Measurements from ENCODE around the gene SLC6A20. TPM values are rescaled to one million over a fixed set of nuclear protein-coding genes. Genes with fewer than 3 reads are reported as not detected.

Gene SLC6A20
- total RNA-seq, 4 donors from 2014 or later, result 0.19 to 0.33 (median 0.29) TPM; not detected in 1

DNA sequence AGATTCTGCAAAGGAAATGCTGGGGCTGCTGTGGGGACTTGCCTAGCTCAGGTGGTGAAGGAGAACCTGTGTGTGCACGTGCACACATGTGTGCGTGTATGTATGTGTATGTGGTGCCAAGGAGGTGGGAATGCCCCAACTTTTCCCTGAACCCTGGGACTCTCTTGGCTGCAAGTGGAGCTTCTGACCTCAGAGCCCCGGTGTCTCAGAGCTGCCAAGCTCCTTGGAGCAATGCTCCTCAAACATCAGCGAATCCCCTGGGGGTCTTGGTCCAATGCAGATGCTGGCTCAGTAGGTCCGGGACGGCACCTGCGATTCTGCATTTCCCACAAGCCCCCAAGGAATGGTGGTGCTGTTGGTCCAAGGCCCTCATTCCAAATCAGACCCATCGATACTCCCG is 5.8 kb upstream of the SLC6A20 start:
- H3K4me1 ChIP-seq, result peaks cover 0 to 2% (median 0%) of the 10 kb centered on the region in 4 donors
- no peaks in the 10 kb centered on the region for H3K36me3 ChIP-seq
- intact Hi-C loops (cut with DNase I), result no loop called here
- DNase-seq (ENCODE audit: extremely low spot score), result no peak
- H3K27ac ChIP-seq (replicated peaks in 1 of 4), result no peak overlapping the region
- TF ChIP-seq EP300 (IDR thresholded peaks at IDR 0.05) (no peak), POLR2AphosphoS5 (IDR thresholded peaks at IDR 0.05) (no peak), POLR2A (IDR thresholded peaks at IDR 0.05; ENCODE audit: low read depth) (no peak)
- TF ChIP-seq, protein P1, sequence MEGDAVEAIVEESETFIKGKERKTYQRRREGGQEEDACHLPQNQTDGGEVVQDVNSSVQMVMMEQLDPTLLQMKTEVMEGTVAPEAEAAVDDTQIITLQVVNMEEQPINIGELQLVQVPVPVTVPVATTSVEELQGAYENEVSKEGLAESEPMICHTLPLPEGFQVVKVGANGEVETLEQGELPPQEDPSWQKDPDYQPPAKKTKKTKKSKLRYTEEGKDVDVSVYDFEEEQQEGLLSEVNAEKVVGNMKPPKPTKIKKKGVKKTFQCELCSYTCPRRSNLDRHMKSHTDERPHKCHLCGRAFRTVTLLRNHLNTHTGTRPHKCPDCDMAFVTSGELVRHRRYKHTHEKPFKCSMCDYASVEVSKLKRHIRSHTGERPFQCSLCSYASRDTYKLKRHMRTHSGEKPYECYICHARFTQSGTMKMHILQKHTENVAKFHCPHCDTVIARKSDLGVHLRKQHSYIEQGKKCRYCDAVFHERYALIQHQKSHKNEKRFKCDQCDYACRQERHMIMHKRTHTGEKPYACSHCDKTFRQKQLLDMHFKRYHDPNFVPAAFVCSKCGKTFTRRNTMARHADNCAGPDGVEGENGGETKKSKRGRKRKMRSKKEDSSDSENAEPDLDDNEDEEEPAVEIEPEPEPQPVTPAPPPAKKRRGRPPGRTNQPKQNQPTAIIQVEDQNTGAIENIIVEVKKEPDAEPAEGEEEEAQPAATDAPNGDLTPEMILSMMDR (IDR thresholded peaks at IDR 0.05), result no peak
- H3K9me3 ChIP-seq, result no peaks in the 10 kb centered on the region
- H3K4me3 ChIP-seq, result no peak overlapping the region
- peaks cover 0 to 31% (median 7%) of the 10 kb centered on the region in 4 donors for H3K27me3 ChIP-seq
- 95% methylated on average over 8 of the region's 9 CpGs for WGBS

DNA sequence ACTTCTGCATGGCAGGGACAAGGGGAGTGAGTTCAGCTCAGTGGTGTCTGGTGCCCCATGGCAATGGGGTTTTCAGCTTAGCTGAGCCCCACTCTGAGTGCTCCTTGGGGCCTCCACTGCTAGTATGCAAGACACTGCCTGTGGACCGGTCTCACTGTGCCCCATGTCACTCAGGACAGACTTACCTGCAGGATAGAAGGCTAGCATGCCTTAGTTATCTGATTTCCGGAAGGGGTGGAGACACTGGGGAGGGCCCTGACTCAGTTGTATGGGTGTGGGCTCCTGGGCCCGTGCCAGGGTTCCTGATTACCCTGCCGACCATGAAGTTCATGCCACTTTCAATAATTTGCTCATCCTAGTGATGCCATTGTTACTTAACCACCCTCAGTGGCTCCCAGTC is 4.3 kb upstream of the SLC6A20 start:
- H3K9me3 ChIP-seq, result no peaks in the 10 kb centered on the region
- H3K36me3 ChIP-seq, result no peaks in the 10 kb centered on the region
- intact Hi-C loops (cut with DNase I), result no loop called here
- no peak overlapping the region for H3K4me3 ChIP-seq
- no peak for DNase-seq (ENCODE audit: extremely low spot score)
- TF ChIP-seq, protein P1 (IDR thresholded peaks at IDR 0.05), result no peak
- TF ChIP-seq POLR2A (IDR thresholded peaks at IDR 0.05; ENCODE audit: low read depth), result no peak
- TF ChIP-seq POLR2AphosphoS5 (IDR thresholded peaks at IDR 0.05), result no peak
- TF ChIP-seq EP300 (IDR thresholded peaks at IDR 0.05), result no peak
- peaks cover 11 to 14% (median 12%) of the 10 kb centered on the region in 4 donors for H3K4me1 ChIP-seq
- no peak overlapping the region for H3K27ac ChIP-seq (replicated peaks in 1 of 4)
- peaks cover 8 to 46% (median 22%) of the 10 kb centered on the region in 4 donors for H3K27me3 ChIP-seq
- 67% methylated on average over 1 of the region's 4 CpGs for WGBS

DNA sequence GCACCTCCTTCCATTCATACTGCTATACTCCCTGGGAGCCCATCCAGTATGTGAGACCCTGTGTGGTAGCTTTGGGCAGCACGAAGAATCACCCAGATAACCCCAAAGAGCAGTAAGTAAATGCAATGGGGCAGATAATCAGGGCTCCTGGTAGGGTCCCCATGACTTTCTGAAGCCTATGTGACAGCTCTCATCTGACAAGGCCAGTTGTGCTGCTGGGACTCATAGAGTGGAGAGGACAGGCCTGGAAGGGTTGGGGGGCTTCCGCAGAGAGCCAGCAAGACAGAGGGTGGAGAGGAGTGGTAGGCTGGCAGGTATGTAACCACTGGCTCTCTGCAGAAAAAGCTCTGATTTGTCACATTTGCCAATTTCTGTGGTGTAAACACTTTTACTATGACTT is 3.2 kb upstream of the SLC6A20 start:
- Histone ChIP-seq H3K36me3 (no peaks in the 10 kb centered on the region), H3K9me3 (no peaks in the 10 kb centered on the region), H3K27me3 (peaks cover 8 to 54% (median 28%) of the 10 kb centered on the region in 4 donors), H3K27ac (replicated peaks in 1 of 4) (no peak overlapping the region), H3K4me1 (peaks cover 11 to 17% (median 13%) of the 10 kb centered on the region in 4 donors), H3K4me3 (no peak overlapping the region)
- no peak for DNase-seq (ENCODE audit: extremely low spot score)
- TF ChIP-seq EP300 (IDR thresholded peaks at IDR 0.05), result no peak
- TF ChIP-seq, protein P1 (IDR thresholded peaks at IDR 0.05), result no peak
- no peak for TF ChIP-seq POLR2AphosphoS5 (IDR thresholded peaks at IDR 0.05)
- no peak for TF ChIP-seq POLR2A (IDR thresholded peaks at IDR 0.05; ENCODE audit: low read depth)
- intact Hi-C loops (cut with DNase I), result no loop called here
- 100% methylated on average over 2 of the region's 2 CpGs for WGBS

DNA sequence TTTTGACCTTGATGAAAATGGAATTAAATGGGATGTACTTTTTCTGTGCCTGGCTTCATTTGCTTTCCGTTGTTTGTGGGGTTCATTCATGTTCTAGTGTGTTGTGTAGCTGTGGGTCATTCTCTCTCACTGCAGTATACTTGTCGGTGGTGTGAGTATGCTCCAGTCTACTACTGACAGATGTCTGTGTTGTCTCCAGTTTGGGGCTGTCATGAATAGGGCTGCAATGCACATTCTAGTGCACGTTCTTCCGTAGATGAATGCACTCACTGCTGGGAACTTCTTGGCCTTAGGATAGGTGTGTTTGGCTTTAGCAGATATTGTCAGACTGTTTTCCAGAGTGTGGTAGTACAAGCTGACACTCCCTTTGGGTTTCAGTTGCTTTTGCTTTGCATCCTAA is 1.7 kb upstream of the SLC6A20 start:
- H3K4me1 ChIP-seq, result peaks cover 11 to 17% (median 13%) of the 10 kb centered on the region in 4 donors
- no peaks in the 10 kb centered on the region for H3K36me3 ChIP-seq
- WGBS, result 72% methylated on average over 4 of the region's 4 CpGs
- peaks cover 8 to 59% (median 28%) of the 10 kb centered on the region in 4 donors for H3K27me3 ChIP-seq
- H3K4me3 ChIP-seq, result no peak overlapping the region
- no peak for DNase-seq (ENCODE audit: extremely low spot score)
- intact Hi-C loops (cut with DNase I), result no loop called here
- TF ChIP-seq EP300 (IDR thresholded peaks at IDR 0.05) (no peak), POLR2AphosphoS5 (IDR thresholded peaks at IDR 0.05) (no peak), POLR2A (IDR thresholded peaks at IDR 0.05; ENCODE audit: low read depth) (no peak)
- TF ChIP-seq, protein P1 (IDR thresholded peaks at IDR 0.05), result no peak
- H3K27ac ChIP-seq (replicated peaks in 1 of 4), result no peak overlapping the region
- no peaks in the 10 kb centered on the region for H3K9me3 ChIP-seq

Measured in esophagus muscularis mucosa (tissue), 4 donors.